GM19240 (cell line): Measurements from ENCODE around the gene LLCFC1.

Source experiments
- DNase-seq: peaks from one replicate; pipeline ENCODE4 v3.0.0; 2011; ENCODE audit warnings: low spot score; ENCODE audit not compliant: insufficient read length

Gene LLCFC1

GRCh38 chr7:142939226-142939910 lies at the start of gene LLCFC1:
LLCFC1 (plus strand) TSS chr7:142939484; CDS start chr7:142939622, 138 bp downstream.
- DNase-seq, result no peak

DNA sequence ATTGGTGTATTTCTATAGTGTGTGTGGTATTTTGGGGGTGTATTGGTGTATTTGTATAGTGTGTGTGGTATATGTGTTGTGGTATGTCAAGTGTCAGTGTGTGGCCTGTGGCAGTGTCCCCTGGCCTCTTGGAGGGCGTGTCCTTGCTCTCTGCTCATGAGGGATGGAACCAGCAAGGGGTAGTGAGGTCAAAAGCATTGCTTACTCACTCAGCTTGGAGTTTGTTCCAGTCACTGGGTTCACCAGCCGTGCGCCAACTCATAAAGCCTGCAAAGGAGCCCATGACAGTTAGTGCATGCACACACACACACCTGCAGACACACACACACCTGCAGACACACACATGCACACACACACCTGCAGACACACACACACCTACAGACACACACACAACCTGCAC lies 49.5 kb upstream of the LLCFC1 start:
- no peak for DNase-seq

- DNase-seq, result no peak
These were observed 48.3 kb upstream of the LLCFC1 start for GRCh38 chr7:142890874-142891485.

GRCh38 chr7:142891490-142892082 lies 47.7 kb upstream of the LLCFC1 start:
- DNase-seq, result no peak

DNA sequence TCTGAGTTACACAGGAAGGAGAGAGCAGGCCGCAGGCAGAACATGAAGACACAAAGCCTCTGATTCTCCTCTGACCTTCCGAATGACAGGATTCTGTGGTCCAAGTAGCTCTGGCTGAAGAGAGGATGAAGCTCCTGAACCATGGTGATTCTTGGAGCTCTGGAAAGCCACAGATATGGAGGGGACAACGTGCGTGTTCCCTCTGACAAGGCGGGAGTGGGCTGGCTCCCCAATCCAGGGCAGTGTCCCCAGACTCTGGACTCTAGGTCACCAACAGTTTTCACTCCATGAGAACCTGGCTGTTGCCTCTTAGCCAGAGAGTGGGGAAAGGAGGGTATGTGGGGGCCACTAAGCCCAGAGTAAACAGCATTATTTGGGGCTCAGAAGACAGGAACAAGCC lies 46.3 kb upstream of the LLCFC1 start:
- DNase-seq, result no peak

DNA sequence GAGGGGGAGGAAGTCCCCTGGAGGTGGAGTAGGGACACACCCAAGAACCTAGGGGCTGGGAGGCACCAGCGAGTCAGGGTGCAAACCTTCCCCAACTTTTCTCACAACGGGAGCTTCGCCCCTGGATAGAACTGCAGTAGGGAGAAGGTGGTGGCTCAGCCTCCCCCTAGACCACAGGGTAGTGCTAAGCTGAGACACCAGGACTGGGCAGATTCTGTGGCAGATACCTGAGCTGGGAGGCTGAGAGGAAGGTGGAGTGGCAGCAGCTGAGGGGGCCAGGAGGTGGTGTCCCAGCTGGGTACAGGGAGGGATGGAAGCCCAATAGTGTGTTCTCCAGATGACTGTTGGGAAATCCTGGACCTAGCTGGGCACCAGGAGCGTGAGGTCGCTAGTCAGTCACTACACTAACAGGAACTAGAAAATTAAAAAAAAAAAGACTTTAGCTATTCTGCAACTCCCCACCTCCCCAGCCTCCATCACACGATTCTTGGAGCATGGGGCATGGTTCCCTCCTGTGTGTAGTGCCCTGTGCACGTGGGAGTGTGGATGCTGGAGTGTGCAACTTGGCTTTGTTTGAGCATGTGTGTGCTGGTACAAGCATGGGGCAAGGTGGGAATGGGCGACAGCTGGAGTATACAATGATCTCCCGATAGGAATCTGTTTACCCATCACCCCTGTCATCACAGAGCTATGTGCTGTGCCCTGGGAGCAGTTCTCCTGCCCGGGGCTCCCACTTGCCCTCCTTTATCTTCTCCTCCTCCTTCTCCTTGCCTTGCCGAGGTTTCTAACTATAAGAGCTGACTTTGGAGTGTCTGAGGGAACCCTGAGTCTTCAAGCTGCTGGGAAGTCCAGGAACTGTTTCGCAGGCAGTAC lies 44.9 kb upstream of the LLCFC1 start:
- no peak for DNase-seq

DNA sequence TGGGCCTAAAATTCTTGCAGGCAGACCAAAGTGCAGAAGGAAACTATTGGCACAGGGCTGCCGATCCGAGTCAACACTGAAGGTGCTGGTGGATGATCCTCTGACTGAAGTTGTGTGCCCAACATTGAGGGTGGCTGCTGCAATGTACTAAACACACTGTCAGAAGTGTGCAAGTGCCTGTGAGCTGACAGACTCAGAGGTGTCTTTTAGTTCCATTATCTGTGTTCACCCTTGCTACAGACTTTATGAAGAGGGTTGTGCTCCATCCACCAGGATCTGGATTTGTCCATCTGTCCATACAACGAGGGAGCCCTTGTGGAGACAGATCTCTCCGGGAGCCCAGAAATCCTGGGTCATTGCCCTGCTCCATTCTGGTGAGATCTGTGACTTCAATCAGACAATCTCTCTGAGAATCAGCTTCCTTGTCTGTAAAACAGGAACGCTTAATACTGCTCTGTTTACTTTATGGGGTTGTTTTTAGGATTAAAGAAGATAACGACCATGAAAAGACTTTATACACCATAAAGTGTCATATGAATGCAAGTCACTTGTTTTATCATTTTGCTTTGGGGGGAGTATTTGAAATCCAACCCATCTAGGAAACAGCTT lies 44.2 kb upstream of the LLCFC1 start:
- DNase-seq, result no peak

GRCh38 chr7:142896151-142896550 lies 43.1 kb upstream of the LLCFC1 start:
- no peak for DNase-seq

DNA sequence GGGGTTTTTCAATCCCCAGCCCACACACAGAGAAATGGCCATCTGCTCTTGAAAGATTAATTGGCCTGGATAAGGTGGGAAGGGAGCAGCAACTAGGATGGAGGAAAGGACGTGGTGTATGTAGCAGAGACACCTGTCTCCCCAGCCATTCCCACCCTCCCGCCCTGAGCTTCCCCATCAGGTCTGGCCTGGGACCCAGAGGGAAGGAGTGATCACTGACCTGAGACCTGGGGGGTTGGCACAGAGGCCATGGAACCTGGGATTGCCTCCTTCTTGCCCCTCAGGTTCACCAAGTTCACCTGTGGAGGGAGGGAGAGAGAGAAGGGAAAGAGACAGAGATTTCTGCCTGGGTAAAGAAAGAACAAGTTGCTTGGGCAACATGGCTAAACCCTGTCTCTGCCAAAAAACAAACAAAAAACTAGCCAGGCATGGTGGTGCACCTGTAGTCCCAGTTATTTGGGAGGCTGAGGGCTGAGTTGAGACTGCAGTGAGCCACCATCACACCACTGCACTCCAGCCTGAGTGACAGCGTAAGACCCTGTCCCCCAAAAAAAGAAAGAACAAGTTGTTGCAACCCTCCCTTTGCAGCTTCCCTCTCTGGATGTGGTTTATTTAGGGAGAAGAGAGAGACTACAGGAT lies 42.4 kb upstream of the LLCFC1 start:
- no peak for DNase-seq

GRCh38 chr7:142897691-142898090 lies 41.6 kb upstream of the LLCFC1 start:
- no peak for DNase-seq

GRCh38 chr7:142898377-142899170 lies 40.7 kb upstream of the LLCFC1 start:
- no peak for DNase-seq

- no peak for DNase-seq
These were observed 39.6 kb upstream of the LLCFC1 start for GRCh38 chr7:142899661-142900060.

DNA sequence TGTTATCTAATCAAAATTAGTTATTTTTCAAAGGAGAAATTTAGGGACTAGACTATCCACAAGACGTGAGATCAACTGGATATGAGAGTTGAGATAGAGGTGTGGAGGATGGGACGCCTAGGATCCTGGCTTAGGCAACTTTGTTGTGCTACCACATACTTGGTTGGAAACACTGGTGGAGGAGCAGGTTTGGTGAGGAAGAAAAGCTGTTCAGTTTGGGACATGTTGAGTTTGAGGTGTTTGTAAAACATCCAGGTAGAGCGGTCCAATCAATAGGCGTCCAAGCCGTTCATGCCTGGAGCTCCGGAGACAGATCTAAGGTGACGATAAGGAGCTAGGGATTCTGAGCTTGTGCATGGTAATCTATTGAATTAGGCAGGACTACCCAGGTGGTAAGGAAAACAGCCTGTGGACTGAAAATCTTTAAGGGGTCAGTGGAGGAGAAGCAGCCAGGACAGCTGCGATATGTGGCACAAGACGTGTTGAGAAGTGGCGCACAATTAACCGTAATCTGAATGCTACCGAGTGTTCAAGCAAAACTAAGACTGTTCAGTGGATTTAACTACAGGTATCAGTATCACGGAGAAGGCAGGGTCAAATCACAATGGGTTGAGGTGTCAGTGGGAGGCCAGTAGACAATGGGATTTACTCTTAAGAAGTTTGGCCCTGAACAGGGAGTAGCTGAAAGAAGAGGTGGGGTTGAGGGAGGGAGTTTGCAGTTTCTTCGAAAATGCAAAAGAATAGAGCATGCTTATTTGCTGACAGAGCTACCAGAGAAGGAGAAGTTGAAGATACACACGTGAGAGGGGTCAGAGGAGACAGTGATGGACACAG lies 37.6 kb upstream of the LLCFC1 start:
- no peak for DNase-seq

DNA sequence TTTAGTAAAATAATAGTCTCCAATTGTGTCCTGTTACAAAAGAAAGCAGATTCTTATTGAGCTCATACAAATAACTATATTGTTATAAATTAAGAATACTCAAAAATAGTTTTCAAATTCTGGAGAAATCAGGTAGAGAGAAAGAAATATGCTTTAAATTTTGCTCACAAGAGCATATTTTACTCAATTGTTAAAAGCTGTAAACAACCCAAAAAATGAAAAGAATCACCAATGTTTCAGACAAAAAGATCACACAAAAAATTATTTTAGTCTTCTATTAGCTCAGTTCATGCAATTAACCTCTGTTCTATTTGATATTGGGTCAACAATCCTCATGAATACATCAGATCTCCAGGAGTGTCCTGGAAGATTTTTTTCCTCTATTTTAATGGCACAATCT lies 35.2 kb upstream of the LLCFC1 start:
- no peak for DNase-seq

- no peak for DNase-seq
These were observed 33.5 kb upstream of the LLCFC1 start for GRCh38 chr7:142905759-142906158.

DNA sequence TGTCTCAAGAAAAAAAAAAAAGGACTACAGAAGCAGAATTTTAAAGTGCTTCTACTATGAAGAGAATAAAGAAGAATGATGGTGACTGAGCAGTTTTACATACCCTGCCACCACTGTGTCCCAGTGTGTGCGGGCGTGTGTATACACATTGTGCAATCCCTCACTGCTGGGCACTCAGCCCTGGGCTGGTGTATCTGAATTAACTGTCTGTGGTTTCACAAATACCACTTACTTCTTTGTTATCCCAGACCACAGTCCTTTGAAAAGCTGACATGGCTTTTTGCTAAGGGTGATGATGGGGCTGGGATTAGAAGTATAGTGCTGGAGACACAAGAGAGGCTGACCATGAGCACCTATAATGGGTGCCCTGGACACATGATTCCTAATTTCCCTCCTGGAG lies 32.6 kb upstream of the LLCFC1 start:
- DNase-seq, result no peak

DNA sequence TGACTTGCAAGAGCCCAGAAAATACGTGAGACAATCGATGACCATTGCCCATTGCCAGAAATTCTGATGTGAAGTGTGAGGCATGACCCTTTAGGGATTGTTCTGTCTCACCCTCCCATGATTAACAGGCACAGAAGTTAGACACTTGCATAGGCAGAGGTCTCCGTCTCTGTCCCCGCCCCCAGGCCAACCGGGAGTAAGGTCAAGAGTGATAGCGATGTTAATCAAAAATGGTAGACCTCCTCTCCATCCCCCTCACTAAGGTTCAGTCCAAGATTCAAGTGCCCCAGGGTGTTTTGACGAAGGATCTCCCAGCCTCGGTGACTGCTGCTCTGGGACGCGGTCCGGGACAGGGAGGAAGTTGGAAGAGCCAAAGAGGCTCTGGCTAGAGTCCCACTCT lies 31.0 kb upstream of the LLCFC1 start:
- DNase-seq, result no peak

GRCh38 chr7:142908921-142909890 lies 30.1 kb upstream of the LLCFC1 start:
- no peak for DNase-seq
